IMR-90 (cell line): ENCODE data around the gene ABR. TPM values are rescaled to one million over a fixed set of nuclear protein-coding genes. Genes with fewer than 3 reads are reported as not detected.

Experiments used
- ATAC-seq: fragments of 200-7000 bp; cut with Tn5 transposase; 2 replicates; pipeline ENCODE4 v1.9.1; 2020; ENCODE audit warnings: low read depth, mild to moderate bottlenecking, moderate library complexity
- BruUV-seq: library from RNA; stranded (reverse); fragments of 400-500 nt; replicated peaks from 2 replicates; lab custom pipeline; 2021; lab: Mats Ljungman, UMichigan
- CTCF ChIA-PET: fragments of 300-600 bp; formaldehyde crosslinking; extraction: SDS; loops from one replicate; lab custom pipeline; 2021; ENCODE audit warnings: antibody characterized with exemption; lab: Yijun Ruan, JAX
- POLR2A ChIA-PET: fragments of 300-600 bp; sonication (Branson Sonifier 250); formaldehyde crosslinking; loops from one replicate; lab custom pipeline; 2022; ENCODE audit warnings: antibody characterized with exemption; ENCODE audit not compliant: unreplicated experiment; lab: Charles Lee
- DNase-seq: peaks from one replicate; pipeline ENCODE4 v3.0.0; 2013
- H2AFZ ChIP-seq: replicated peaks from 2 replicates; pipeline ENCODE3; 2013; ENCODE audit warnings: low read length, mild to moderate bottlenecking; ENCODE audit not compliant: poor library complexity
- H2AK5ac ChIP-seq: 2 replicates; pipeline ENCODE4 v1.6.1; 2013; ENCODE audit warnings: low read depth, low read length, inconsistent platforms
- H2AK9ac ChIP-seq: replicated peaks from 2 replicates; pipeline ENCODE3; 2013; ENCODE audit warnings: mild to moderate bottlenecking, low read depth, low read length, moderate library complexity; ENCODE audit not compliant: poor library complexity
- H2BK120ac ChIP-seq: 2 replicates; pipeline ENCODE4 v1.6.1; 2013; ENCODE audit warnings: low read depth, low read length, inconsistent platforms
- H2BK15ac ChIP-seq: 3 replicates; pipeline ENCODE4 v1.6.1; 2013; ENCODE audit warnings: low read depth, low read length, inconsistent platforms
- H2BK20ac ChIP-seq: 2 replicates; pipeline ENCODE4 v1.6.1; 2013; ENCODE audit warnings: low read depth, mild to moderate bottlenecking, inconsistent platforms, low read length, moderate library complexity
- H2BK5ac ChIP-seq: 2 replicates; pipeline ENCODE4 v1.6.1; 2013; ENCODE audit warnings: mild to moderate bottlenecking, low read depth, low read length, inconsistent platforms; ENCODE audit not compliant: poor library complexity, severe bottlenecking
- H3K14ac ChIP-seq: replicated peaks from 2 replicates; pipeline ENCODE4 v1.6.1; 2013; ENCODE audit warnings: low read depth, low read length, inconsistent platforms
- H3K18ac ChIP-seq: 2 replicates; pipeline ENCODE4 v1.6.1; 2013; ENCODE audit warnings: low read depth, low read length, control low read depth
- H3K23ac ChIP-seq: 2 replicates; pipeline ENCODE4 v1.6.1; 2013; ENCODE audit warnings: low read depth, low read length, inconsistent platforms
- H3K27ac ChIP-seq: 2 replicates; pipeline ENCODE4 v1.5.1; 2013; ENCODE audit warnings: mild to moderate bottlenecking, control low read depth, low read length; ENCODE audit not compliant: insufficient read depth
- H3K27me3 ChIP-seq: 2 replicates; pipeline ENCODE4 v1.6.1; 2013; ENCODE audit warnings: low read length; ENCODE audit not compliant: control insufficient read depth, insufficient read depth
- H3K36me3 ChIP-seq: 2 replicates; pipeline ENCODE4 v1.6.1; 2013; ENCODE audit warnings: low read length, mixed read lengths; ENCODE audit not compliant: control insufficient read depth, insufficient read depth
- H3K4ac ChIP-seq: 2 replicates; pipeline ENCODE4 v1.6.1; 2013; ENCODE audit warnings: low read depth, low read length, inconsistent platforms
- H3K4me1 ChIP-seq: 2 replicates; pipeline ENCODE4 v1.6.1; 2013; ENCODE audit warnings: low read length, mixed read lengths; ENCODE audit not compliant: control insufficient read depth, insufficient read depth
- H3K4me2 ChIP-seq: 2 replicates; pipeline ENCODE4 v1.6.1; 2013; ENCODE audit warnings: low read depth, mild to moderate bottlenecking, control low read depth, low read length, moderate library complexity
- H3K4me3 ChIP-seq: 2 replicates; pipeline ENCODE4 v1.5.1; 2013; ENCODE audit warnings: low read depth, mild to moderate bottlenecking, control low read depth, low read length, moderate library complexity; ENCODE audit not compliant: insufficient read depth
- H3K56ac ChIP-seq: 2 replicates; pipeline ENCODE4 v1.6.1; 2013; ENCODE audit warnings: low read length, inconsistent platforms; ENCODE audit not compliant: insufficient read depth; ENCODE audit errors: extremely low read depth
- H3K79me1 ChIP-seq, 2 experiments: 2 replicates each; pipeline ENCODE4 v1.6.1; 2013; ENCODE audit warnings: low read length in 2 of 2, inconsistent platforms in 1 of 2, low read depth in 1 of 2
- H3K9ac ChIP-seq: 2 replicates; pipeline ENCODE4 v1.6.1; 2013; ENCODE audit warnings: low read depth, low read length, control low read depth
- H3K9me1 ChIP-seq: 2 replicates; pipeline ENCODE4 v1.6.1; 2013; ENCODE audit warnings: low read length, inconsistent platforms; ENCODE audit not compliant: insufficient read depth
- H3K9me3 ChIP-seq: 2 replicates; pipeline ENCODE4 v1.6.1; 2013; ENCODE audit warnings: low read length; ENCODE audit not compliant: control insufficient read depth, insufficient read depth
- H4K20me1 ChIP-seq: 2 replicates; pipeline ENCODE4 v1.6.1; 2013; ENCODE audit warnings: low read length, inconsistent platforms; ENCODE audit not compliant: insufficient read depth
- H4K5ac ChIP-seq: 2 replicates; pipeline ENCODE4 v1.6.1; 2013; ENCODE audit warnings: mild to moderate bottlenecking, low read depth, low read length, control low read depth
- H4K8ac ChIP-seq, 2 experiments: 2 replicates each; pipeline ENCODE4 v1.6.1; 2013; ENCODE audit warnings: low read depth in 2 of 2, low read length in 2 of 2, control low read depth in 1 of 2, inconsistent platforms in 1 of 2
- H4K91ac ChIP-seq: 2 replicates; pipeline ENCODE4 v1.6.1; 2013; ENCODE audit warnings: low read depth, low read length, inconsistent platforms; ENCODE audit not compliant: insufficient read depth
- BHLHE40 ChIP-seq: fragments of 150-350 bp; IDR thresholded peaks from 2 replicates; pipeline ENCODE4 v1.6.1; 2016; ENCODE audit warnings: mild to moderate bottlenecking, low read depth, low read length
- MXI1 ChIP-seq: IDR thresholded peaks from 2 replicates; pipeline ENCODE4 v1.6.1; 2012; ENCODE audit warnings: low read depth, mild to moderate bottlenecking, low read length, moderate library complexity, borderline replicate concordance
- RAD21 ChIP-seq: IDR thresholded peaks from 2 replicates; pipeline ENCODE4 v1.6.1; 2012; ENCODE audit warnings: low read length, improper control_type of control experiment
- RCOR1 ChIP-seq: IDR thresholded peaks from 2 replicates; pipeline ENCODE4 v1.6.1; 2012; ENCODE audit warnings: mild to moderate bottlenecking, low read length, improper control_type of control experiment; ENCODE audit not compliant: insufficient replicate concordance
- SMC3 ChIP-seq: fragments of 150-350 bp; IDR thresholded peaks from 2 replicates; pipeline ENCODE4 v1.6.1; 2016; ENCODE audit warnings: low read depth, mild to moderate bottlenecking, antibody characterized with exemption, low read length, moderate library complexity
- WGBS, 2 experiments: methylation state at CpG; one replicate each; pipeline versions ENCODE4 v1.1.5 to v1.1.7; 2013; ENCODE audit warnings: missing lambda C conversion rate in 2 of 2; ENCODE audit not compliant: insufficient read length in 1 of 2; ENCODE audit errors: extremely low coverage in 2 of 2; 5-methylcytosine and 5-hydroxymethylcytosine counted together
- dilution Hi-C: fragments of 300-500 bp; cut with HindIII; formaldehyde crosslinking; loops from one replicate; pipeline ENCODE4 v1.14.3; 2018; ENCODE audit warnings: low sequenced_read_pairs; ENCODE audit not compliant: unreplicated experiment
- in situ Hi-C: fragments of 300-500 bp; cut with MboI; formaldehyde crosslinking; loops from 3 replicates; pipeline ENCODE4 v1.14.3; 2019; ENCODE audit warnings: low sequenced_read_pairs, inconsistent platforms, mixed read lengths
- intact Hi-C: fragments of 100-400 bp; cut with micrococcal nuclease; formaldehyde crosslinking; loops from 2 replicates; pipeline ENCODE4 v1.10.0; 2022
- polyA plus RNA-seq, 3 experiments: library from polyadenylated mRNA; depleted of rRNA; stranded (reverse); fragments of >200 nt; gene quantifications; 2 replicates each; pipeline ENCODE4 v1.2.3, GENCODE V29; 2012; ENCODE audit warnings: low replicate concordance in 1 of 3
- total RNA-seq: library from RNA; depleted of rRNA; stranded (reverse); fragments of >200 nt; gene quantifications from 2 replicates; pipeline ENCODE4 v1.2.3, GENCODE V29; 2012
- TF ChIP-seq, protein P1 (sequence below): conservative IDR thresholded peaks from 2 replicates; pipeline ENCODE4 v1.5.1; 2012; ENCODE audit warnings: mild to moderate bottlenecking, low read depth, low read length, improper control_type of control experiment

The ABR gene
- total and polyA plus RNA-seq, 2 of the 4 experiments (the other 2 are of a cell fraction), result 28.3 to 79.7 TPM

DNA sequence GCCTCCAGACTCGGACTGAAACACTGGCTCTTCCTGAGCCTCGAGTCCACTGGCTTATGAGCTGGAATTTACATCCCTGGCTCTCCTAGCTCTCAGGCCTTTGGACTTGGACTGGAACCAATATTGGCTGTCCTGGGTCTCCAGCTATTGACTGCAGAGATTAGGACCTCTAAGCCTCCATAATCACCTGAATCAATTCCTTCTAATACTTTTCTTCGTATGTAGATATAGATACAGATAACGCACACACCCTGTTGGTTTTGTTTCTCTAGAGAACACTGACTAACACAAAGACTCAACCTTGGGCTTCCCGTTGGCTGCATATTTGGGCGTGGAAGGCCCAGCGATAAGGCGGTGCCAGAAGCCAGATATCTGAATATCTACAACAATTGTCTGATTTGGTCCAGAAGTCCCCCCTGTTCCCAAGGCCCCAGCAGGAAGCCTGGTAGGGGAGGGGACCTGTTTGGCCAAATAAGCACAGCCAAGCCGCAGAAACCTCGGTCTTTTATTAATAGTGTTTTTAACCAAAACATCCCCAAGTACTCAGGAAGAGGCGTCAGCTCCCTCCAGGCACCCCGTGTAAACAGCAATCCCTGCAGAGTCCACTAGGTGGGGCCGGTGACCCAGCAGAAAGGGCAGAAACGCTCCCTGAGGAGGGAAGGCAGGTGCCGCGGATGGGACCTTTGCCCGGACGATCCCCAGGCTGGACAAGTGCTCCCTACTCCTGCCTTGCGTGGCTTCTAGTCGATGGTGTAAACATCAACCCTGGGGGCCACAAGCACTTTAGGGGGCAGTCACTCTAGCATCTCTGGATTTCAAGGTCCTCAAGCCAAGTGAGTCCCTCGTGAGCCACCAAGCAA is 57.0 kb downstream of the ABR start:
- Histone ChIP-seq H3K9ac (no peak overlapping the region), H3K4me2 (no peak overlapping the region), H3K4me1 (no peaks in the 10 kb centered on the region; the same call in 1 of the 2 replicates), H3K14ac (no peak overlapping the region), H3K36me3 (peaks cover 13% of the 10 kb centered on the region; the same call in 1 of the 2 replicates), H2AK9ac (peak overlapping the region; percentile 87), H4K91ac (no peak overlapping the region), H3K27ac (no peak overlapping the region), H2AFZ (peak overlapping the region; percentile 68), H3K79me1 (no peaks in the 10 kb centered on the region), H2BK20ac (no peak overlapping the region), H4K8ac (no peak overlapping the region), H2BK5ac (no peak overlapping the region), H3K56ac (no peak overlapping the region), H3K9me1 (no peaks in the 10 kb centered on the region), H2BK120ac (no peak overlapping the region), H2BK15ac (no peak overlapping the region), H3K4me3 (no peak overlapping the region), H4K5ac (no peak overlapping the region), H3K23ac (no peak overlapping the region), H4K20me1 (peaks cover 25% of the 10 kb centered on the region), H3K9me3 (no peaks in the 10 kb centered on the region), H3K18ac (no peak overlapping the region), H3K4ac (no peak overlapping the region), H2AK5ac (peak overlapping the region; percentile 45), H3K27me3 (no peaks in the 10 kb centered on the region)
- ChIA-PET POLR2A (no interaction called here), CTCF (interaction anchor here (0.6 to 1.8 kb wide), 9 partner anchors 15 to 75 kb away, joined by 3 to 11 read pairs (median 4); no protein-coding TSS in a partner anchor)
- dilution Hi-C loops, result no loop called here
- intact Hi-C loops, result loop anchor here (1.0 kb wide), 2 partner anchors 65 to 137 kb away; no protein-coding TSS in a partner anchor
- ATAC-seq (peak; percentile 99), DNase-seq (peak; percentile 58)
- TF ChIP-seq SMC3, result peak; percentile 79
- no peak for TF ChIP-seq RCOR1
- peak; percentile 47; the same call in 1 of the 2 replicates for TF ChIP-seq BHLHE40
- TF ChIP-seq MXI1, result no peak
- peak; percentile 95 for TF ChIP-seq RAD21
- TF ChIP-seq, protein P1, sequence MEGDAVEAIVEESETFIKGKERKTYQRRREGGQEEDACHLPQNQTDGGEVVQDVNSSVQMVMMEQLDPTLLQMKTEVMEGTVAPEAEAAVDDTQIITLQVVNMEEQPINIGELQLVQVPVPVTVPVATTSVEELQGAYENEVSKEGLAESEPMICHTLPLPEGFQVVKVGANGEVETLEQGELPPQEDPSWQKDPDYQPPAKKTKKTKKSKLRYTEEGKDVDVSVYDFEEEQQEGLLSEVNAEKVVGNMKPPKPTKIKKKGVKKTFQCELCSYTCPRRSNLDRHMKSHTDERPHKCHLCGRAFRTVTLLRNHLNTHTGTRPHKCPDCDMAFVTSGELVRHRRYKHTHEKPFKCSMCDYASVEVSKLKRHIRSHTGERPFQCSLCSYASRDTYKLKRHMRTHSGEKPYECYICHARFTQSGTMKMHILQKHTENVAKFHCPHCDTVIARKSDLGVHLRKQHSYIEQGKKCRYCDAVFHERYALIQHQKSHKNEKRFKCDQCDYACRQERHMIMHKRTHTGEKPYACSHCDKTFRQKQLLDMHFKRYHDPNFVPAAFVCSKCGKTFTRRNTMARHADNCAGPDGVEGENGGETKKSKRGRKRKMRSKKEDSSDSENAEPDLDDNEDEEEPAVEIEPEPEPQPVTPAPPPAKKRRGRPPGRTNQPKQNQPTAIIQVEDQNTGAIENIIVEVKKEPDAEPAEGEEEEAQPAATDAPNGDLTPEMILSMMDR, result peak; percentile 92
- no TSS peak for BruUV-seq
- in situ Hi-C loops, result loop anchor here (10.0 kb wide), 1 partner anchor 52 kb away; the partner anchor contains the start of gene ABR
- WGBS, 2 experiments, result 19% methylated on average over 7 of the region's 21 CpGs; no CpG with 5 or more reads in 1 of the 2 experiments
